GM12878 (cell line): ENCODE data around the gene AMER2.

ENCODE experiments used
- CBX3 ChIP-seq: fragments of 200-600 bp; sonication (generic); IDR thresholded peaks from 2 replicates; pipeline ENCODE4 v1.6.1; 2016; ENCODE audit warnings: low read depth, borderline replicate concordance
- CTCF ChIP-seq, 3 experiments: IDR thresholded peaks in 2 of 3; conservative IDR thresholded peaks in 1 of 3; 2 replicates each; pipeline ENCODE4 v1.5.1; 2011; ENCODE audit warnings: low read depth in 3 of 3, low read length in 3 of 3, mild to moderate bottlenecking in 3 of 3, control low read depth in 2 of 3, moderate library complexity in 2 of 3, inconsistent platforms in 1 of 3, mixed read lengths in 1 of 3; ENCODE audit not compliant: control insufficient read depth in 2 of 3, insufficient read depth in 1 of 3; ENCODE audit errors: extremely low read depth in 1 of 3
- JUNB ChIP-seq: IDR thresholded peaks from 2 replicates; pipeline ENCODE4 v1.6.1; 2016; ENCODE audit warnings: antibody characterized with exemption, mild to moderate bottlenecking
- MYC ChIP-seq: IDR thresholded peaks from 2 replicates; pipeline ENCODE4 v1.6.1; 2011; ENCODE audit warnings: mild to moderate bottlenecking, low read length, moderate library complexity, inconsistent platforms; ENCODE audit not compliant: insufficient read depth, insufficient replicate concordance, insufficient read length, severe bottlenecking
- NFIC ChIP-seq: IDR thresholded peaks from 2 replicates; pipeline ENCODE4 v1.6.1; 2012; ENCODE audit warnings: low read depth, mild to moderate bottlenecking, inconsistent platforms, low read length, moderate library complexity
- NFYB ChIP-seq: IDR thresholded peaks from 2 replicates; pipeline ENCODE4 v1.6.1; 2011; ENCODE audit warnings: low read depth, mild to moderate bottlenecking, low read length, improper control_type of control experiment, moderate library complexity; ENCODE audit not compliant: insufficient read depth
- POLR2A ChIP-seq: IDR thresholded peaks from 2 replicates; pipeline ENCODE4 v1.6.1; 2011; ENCODE audit warnings: low read depth, mild to moderate bottlenecking, low read length
- YBX1 ChIP-seq: fragments of 450-650 bp; IDR thresholded peaks from 2 replicates; pipeline ENCODE4 v1.6.1; 2016; ENCODE audit warnings: antibody characterized with exemption
- TF ChIP-seq, protein P1 (sequence below): IDR thresholded peaks from 2 replicates; pipeline ENCODE4 v1.6.1; 2011; ENCODE audit warnings: low read depth, low read length, improper control_type of control experiment, borderline replicate concordance

DNA sequence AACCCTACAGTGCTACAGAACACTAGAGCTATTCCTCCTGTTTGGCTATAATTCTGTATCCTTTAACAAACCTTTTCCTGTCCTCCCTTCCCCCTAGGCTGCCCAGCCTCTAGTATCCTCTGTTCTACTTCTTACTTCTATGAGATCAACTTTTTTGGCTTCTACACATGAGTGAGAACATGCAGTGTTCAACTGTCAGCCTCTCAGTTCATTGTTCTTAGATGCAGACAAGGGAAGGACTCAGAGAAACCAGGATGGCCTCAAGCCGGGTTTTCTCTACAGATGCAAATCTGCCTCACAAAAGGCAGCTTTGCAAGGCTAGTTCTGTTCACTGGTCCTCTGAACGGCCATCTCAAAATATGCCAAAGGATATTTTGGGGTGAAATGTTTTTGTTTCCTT lies 18.4 kb downstream of the AMER2 start:
- TF ChIP-seq CTCF (IDR thresholded peaks at IDR 0.05 in 2 of 3, conservative IDR thresholded peaks at IDR 0.05 in 1 of 3; ENCODE audit: control insufficient read depth in 2 of 3, extremely low read depth in 1 of 3, insufficient read depth in 1 of 3, low read depth in 3 of 3, low read length in 3 of 3) (no peak), NFIC (no peak), JUNB (no peak), POLR2A (no peak), CBX3 (no peak), NFYB (no peak), MYC (no peak), YBX1 (no peak)
- TF ChIP-seq, protein P1, sequence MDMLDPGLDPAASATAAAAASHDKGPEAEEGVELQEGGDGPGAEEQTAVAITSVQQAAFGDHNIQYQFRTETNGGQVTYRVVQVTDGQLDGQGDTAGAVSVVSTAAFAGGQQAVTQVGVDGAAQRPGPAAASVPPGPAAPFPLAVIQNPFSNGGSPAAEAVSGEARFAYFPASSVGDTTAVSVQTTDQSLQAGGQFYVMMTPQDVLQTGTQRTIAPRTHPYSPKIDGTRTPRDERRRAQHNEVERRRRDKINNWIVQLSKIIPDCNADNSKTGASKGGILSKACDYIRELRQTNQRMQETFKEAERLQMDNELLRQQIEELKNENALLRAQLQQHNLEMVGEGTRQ, result no peak
